H9 (cell line): ENCODE data around the gene THOC2. TPM values are rescaled to one million over a fixed set of nuclear protein-coding genes. Genes with fewer than 3 reads are reported as not detected.

Source experiments
- DNase-seq: peaks from one replicate; pipeline ENCODE4 v3.0.0-alpha.2; 2017
- H2AFZ ChIP-seq: one replicate; pipeline ENCODE4 v1.6.1; 2013; ENCODE audit warnings: mild to moderate bottlenecking, low read length, control low read depth, moderate library complexity
- H2AK5ac ChIP-seq: 2 replicates; pipeline ENCODE4 v1.6.1; 2013; ENCODE audit warnings: low read length, control low read depth, mixed read lengths; ENCODE audit not compliant: insufficient read length
- H2BK120ac ChIP-seq: one replicate; pipeline ENCODE4 v1.6.1; 2013; ENCODE audit warnings: low read depth, mild to moderate bottlenecking, low read length, control low read depth, inconsistent platforms; ENCODE audit not compliant: poor library complexity, severe bottlenecking
- H2BK12ac ChIP-seq: 2 replicates; pipeline ENCODE4 v1.6.1; 2013; ENCODE audit warnings: low read length, control low read depth, mixed read lengths, low read depth; ENCODE audit not compliant: insufficient read length
- H2BK15ac ChIP-seq: 2 replicates; pipeline ENCODE4 v1.6.1; 2013; ENCODE audit warnings: low read depth, low read length, control low read depth
- H2BK20ac ChIP-seq: one replicate; pipeline ENCODE4 v1.6.1; 2013; ENCODE audit warnings: low read depth, mild to moderate bottlenecking, low read length, control low read depth, inconsistent platforms; ENCODE audit not compliant: poor library complexity, severe bottlenecking
- H2BK5ac ChIP-seq: 2 replicates; pipeline ENCODE4 v1.6.1; 2013; ENCODE audit warnings: low read length, control low read depth, mixed read lengths; ENCODE audit not compliant: insufficient read length
- H3K14ac ChIP-seq: 2 replicates; pipeline ENCODE4 v1.6.1; 2013; ENCODE audit warnings: low read length, control low read depth; ENCODE audit not compliant: insufficient read depth
- H3K18ac ChIP-seq: 2 replicates; pipeline ENCODE4 v1.6.1; 2013; ENCODE audit warnings: low read depth, mild to moderate bottlenecking, mixed read lengths, low read length, control low read depth; ENCODE audit not compliant: insufficient read length
- H3K23ac ChIP-seq: 2 replicates; pipeline ENCODE4 v1.6.1; 2013; ENCODE audit warnings: low read length, control low read depth, mixed read lengths, low read depth; ENCODE audit not compliant: insufficient read length
- H3K23me2 ChIP-seq: 2 replicates; pipeline ENCODE4 v1.6.1; 2013; ENCODE audit warnings: low read depth, mild to moderate bottlenecking, mixed read lengths, low read length, control low read depth; ENCODE audit not compliant: insufficient read length, poor library complexity, severe bottlenecking
- H3K27ac ChIP-seq: 2 replicates; pipeline ENCODE4 v1.5.1; 2013; ENCODE audit warnings: low read length, control low read depth, mixed read lengths, low read depth; ENCODE audit not compliant: insufficient read length
- H3K27me3 ChIP-seq: 2 replicates; pipeline ENCODE4 v1.6.1; 2013; ENCODE audit warnings: low read length, control low read depth, inconsistent platforms; ENCODE audit not compliant: insufficient read depth
- H3K4ac ChIP-seq: 2 replicates; pipeline ENCODE4 v1.6.1; 2013; ENCODE audit warnings: low read depth, mild to moderate bottlenecking, control low read depth, inconsistent platforms, low read length, moderate library complexity
- H3K4me1 ChIP-seq: 2 replicates; pipeline ENCODE4 v1.6.1; 2013; ENCODE audit warnings: low read length, control low read depth, inconsistent platforms; ENCODE audit not compliant: insufficient read depth
- H3K4me2 ChIP-seq: 2 replicates; pipeline ENCODE4 v1.6.1; 2013; ENCODE audit warnings: low read length, control low read depth, mixed read lengths; ENCODE audit not compliant: insufficient read length, insufficient read depth
- H3K56ac ChIP-seq: 2 replicates; pipeline ENCODE4 v1.6.1; 2013; ENCODE audit warnings: low read depth, mild to moderate bottlenecking, mixed read lengths, low read length, control low read depth; ENCODE audit not compliant: insufficient read length
- H3K79me1 ChIP-seq: 2 replicates; pipeline ENCODE4 v1.6.1; 2013; ENCODE audit warnings: low read depth, mild to moderate bottlenecking, moderate library complexity, low read length, control low read depth, inconsistent platforms; ENCODE audit not compliant: insufficient read depth, poor library complexity, severe bottlenecking
- H3K79me2 ChIP-seq: 2 replicates; pipeline ENCODE4 v1.6.1; 2013; ENCODE audit warnings: low read length, control low read depth, inconsistent platforms; ENCODE audit not compliant: insufficient read depth
- H3K9ac ChIP-seq: 2 replicates; pipeline ENCODE4 v1.6.1; 2013; ENCODE audit warnings: low read length, control low read depth, mixed read lengths; ENCODE audit not compliant: insufficient read length; ENCODE audit errors: extremely low read depth
- H3K9me3 ChIP-seq: one replicate; pipeline ENCODE4 v1.6.1; 2013; ENCODE audit warnings: low read depth, low read length, inconsistent platforms; ENCODE audit not compliant: control insufficient read depth
- H3T11ph ChIP-seq: one replicate; pipeline ENCODE4 v1.6.1; 2013; ENCODE audit warnings: mild to moderate bottlenecking, low read length, control low read depth, inconsistent platforms
- H4K20me1 ChIP-seq: one replicate; pipeline ENCODE4 v1.6.1; 2013; ENCODE audit not compliant: control insufficient read depth, insufficient read length, insufficient read depth
- H4K5ac ChIP-seq: 2 replicates; pipeline ENCODE4 v1.6.1; 2013; ENCODE audit warnings: low read depth, mild to moderate bottlenecking, mixed read lengths, low read length, control low read depth; ENCODE audit not compliant: insufficient read length
- H4K8ac ChIP-seq: replicated peaks from 2 replicates; pipeline ENCODE4 v1.6.1; 2013; ENCODE audit warnings: low read length, control low read depth, mixed read lengths, low read depth; ENCODE audit not compliant: insufficient read length
- H4K91ac ChIP-seq: 2 replicates; pipeline ENCODE4 v1.6.1; 2013; ENCODE audit warnings: low read depth, mild to moderate bottlenecking, moderate library complexity, mixed read lengths, low read length, control low read depth; ENCODE audit not compliant: insufficient read length
- H3K27ac Mint-ChIP-seq, 3 experiments: 2 replicates in 2 of 3; 3 replicates in 1 of 3; pipeline ENCODE4 v1.8.0; 2020 to 2021; ENCODE audit warnings: mixed read lengths in 3 of 3, mild to moderate bottlenecking in 1 of 3, moderate library complexity in 1 of 3
- H3K27me3 Mint-ChIP-seq: 2 replicates; pipeline ENCODE4 v1.8.0; 2021; ENCODE audit warnings: low read depth, mild to moderate bottlenecking, moderate library complexity, mixed read lengths
- H3K36me3 Mint-ChIP-seq, 3 experiments: 2 replicates in 2 of 3; 3 replicates in 1 of 3; pipeline ENCODE4 v1.8.0; 2020 to 2021; ENCODE audit warnings: low read depth in 3 of 3, mixed read lengths in 3 of 3; ENCODE audit not compliant: insufficient read depth in 1 of 3
- H3K4me1 Mint-ChIP-seq, 2 experiments: 2 replicates each; pipeline ENCODE4 v1.8.0; 2020; ENCODE audit warnings: mixed read lengths in 2 of 2
- H3K4me3 Mint-ChIP-seq, 2 experiments: 2 replicates in 1 of 2; 3 replicates in 1 of 2; pipeline ENCODE4 v1.8.0; 2020 to 2021; ENCODE audit warnings: mild to moderate bottlenecking in 2 of 2, mixed read lengths in 2 of 2, moderate library complexity in 1 of 2
- H3K9me3 Mint-ChIP-seq, 2 experiments: 2 replicates in 1 of 2; 3 replicates in 1 of 2; pipeline ENCODE4 v1.8.0; 2020; ENCODE audit warnings: mild to moderate bottlenecking in 2 of 2, mixed read lengths in 2 of 2, moderate library complexity in 1 of 2
- WGBS: extraction: QIAGEN DNeasy Blood & Tissue Kit; methylation state at CpG from one replicate; pipeline ENCODE4 v1.1.7; 2013; ENCODE audit warnings: missing lambda C conversion rate, low lambda C conversion rate, mixed read lengths; ENCODE audit not compliant: insufficient read length; ENCODE audit errors: extremely low coverage; 5-methylcytosine and 5-hydroxymethylcytosine counted together
- total RNA-seq: library from RNA; stranded (reverse); gene quantifications from 2 replicates; pipeline ENCODE4 v1.2.1, GENCODE V29; 2021
- TF ChIP-seq, protein P1 (sequence below): fragments of 200-600 bp; sonication (generic); conservative IDR thresholded peaks from 3 replicates; pipeline ENCODE4 v1.8.0; 2021; ENCODE audit warnings: antibody characterized with exemption, mild to moderate bottlenecking

Gene THOC2
- total RNA-seq, 1 experiment from 2014 or later = 72.1 TPM

DNA sequence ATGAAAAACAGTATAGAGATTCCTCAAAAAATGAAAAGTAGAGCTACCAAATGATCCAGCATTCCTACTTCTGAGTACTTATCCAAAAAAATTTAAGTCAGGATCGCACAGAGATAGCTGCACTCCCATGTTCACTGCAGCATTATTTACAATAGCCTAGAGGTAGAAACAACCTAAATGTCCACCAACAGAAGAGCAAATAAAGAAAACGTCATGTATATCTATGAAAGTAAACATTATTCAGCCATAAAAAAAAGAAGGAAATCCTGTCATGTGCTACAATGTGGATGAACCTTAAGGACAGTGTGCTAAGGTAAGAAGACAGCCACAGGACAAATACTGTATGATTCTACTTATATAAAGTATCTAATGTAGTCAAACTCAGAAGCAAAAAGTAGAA, 12.4 kb downstream of the THOC2 start:
- no peak overlapping the region for H2AFZ ChIP-seq

More for the DNA sequence above, 12.4 kb downstream of the THOC2 start:
- H3K79me2 ChIP-seq = peaks cover 6% of the 10 kb centered on the region; the same call in 1 of the 2 replicates
- H2BK5ac ChIP-seq = no peak overlapping the region
- H3K36me3 Mint-ChIP-seq = peaks cover 5 to 17% (median 8%) of the 10 kb centered on the region in 3 experiments; a peak in 6 of 7 replicates
- no peak overlapping the region for H4K5ac ChIP-seq
- TF ChIP-seq, protein P1, sequence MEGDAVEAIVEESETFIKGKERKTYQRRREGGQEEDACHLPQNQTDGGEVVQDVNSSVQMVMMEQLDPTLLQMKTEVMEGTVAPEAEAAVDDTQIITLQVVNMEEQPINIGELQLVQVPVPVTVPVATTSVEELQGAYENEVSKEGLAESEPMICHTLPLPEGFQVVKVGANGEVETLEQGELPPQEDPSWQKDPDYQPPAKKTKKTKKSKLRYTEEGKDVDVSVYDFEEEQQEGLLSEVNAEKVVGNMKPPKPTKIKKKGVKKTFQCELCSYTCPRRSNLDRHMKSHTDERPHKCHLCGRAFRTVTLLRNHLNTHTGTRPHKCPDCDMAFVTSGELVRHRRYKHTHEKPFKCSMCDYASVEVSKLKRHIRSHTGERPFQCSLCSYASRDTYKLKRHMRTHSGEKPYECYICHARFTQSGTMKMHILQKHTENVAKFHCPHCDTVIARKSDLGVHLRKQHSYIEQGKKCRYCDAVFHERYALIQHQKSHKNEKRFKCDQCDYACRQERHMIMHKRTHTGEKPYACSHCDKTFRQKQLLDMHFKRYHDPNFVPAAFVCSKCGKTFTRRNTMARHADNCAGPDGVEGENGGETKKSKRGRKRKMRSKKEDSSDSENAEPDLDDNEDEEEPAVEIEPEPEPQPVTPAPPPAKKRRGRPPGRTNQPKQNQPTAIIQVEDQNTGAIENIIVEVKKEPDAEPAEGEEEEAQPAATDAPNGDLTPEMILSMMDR = no peak
- H3K23ac ChIP-seq = no peak overlapping the region
- H3K18ac ChIP-seq = no peak overlapping the region
- no peak overlapping the region for H3K9ac ChIP-seq
- H3T11ph ChIP-seq = no peak overlapping the region
- no peak overlapping the region for H2AK5ac ChIP-seq
- no peak overlapping the region for H3K4me2 ChIP-seq
- H3K4me3 Mint-ChIP-seq = no peak overlapping the region
- no peak overlapping the region for H3K56ac ChIP-seq
- no peak overlapping the region for H2BK20ac ChIP-seq
- H3K23me2 ChIP-seq = no peaks in the 10 kb centered on the region
- H4K20me1 ChIP-seq = no peaks in the 10 kb centered on the region
- peaks cover 20 to 72% of the 10 kb centered on the region in 2 experiments for H3K9me3 Mint-ChIP-seq
- no peaks in the 10 kb centered on the region for H3K9me3 ChIP-seq
- no peak for DNase-seq
- no peaks in the 10 kb centered on the region for H3K27me3 ChIP-seq
- no peak overlapping the region for H2BK12ac ChIP-seq
- no CpG with 5 or more reads among the region's 2 CpGs for WGBS
- no peaks in the 10 kb centered on the region for H3K4me1 ChIP-seq
- no peak overlapping the region for H4K91ac ChIP-seq
- no peak overlapping the region for H3K4ac ChIP-seq
- no peak overlapping the region; a peak in 1 of 7 replicates for H3K27ac Mint-ChIP-seq
- no peak overlapping the region for H2BK120ac ChIP-seq
- H3K14ac ChIP-seq = no peak overlapping the region
- H3K27ac ChIP-seq = no peak overlapping the region
- H2BK15ac ChIP-seq = no peak overlapping the region
- H3K79me1 ChIP-seq = no peaks in the 10 kb centered on the region
- H3K4me1 Mint-ChIP-seq = no peaks in the 10 kb centered on the region
- no peak overlapping the region for H4K8ac ChIP-seq
- H3K27me3 Mint-ChIP-seq = no peaks in the 10 kb centered on the region
